Measurements from ENCODE around the gene SLC25A28. TPM values are rescaled to one million over a fixed set of nuclear protein-coding genes. Genes with fewer than 3 reads are reported as not detected.
A peak's percentile ranks its signal among the peaks of the same experiment; 100 is the strongest.

The SLC25A28 gene
- total RNA-seq: 10 to 100 TPM; 65.5 to 69.1 TPM

DNA sequence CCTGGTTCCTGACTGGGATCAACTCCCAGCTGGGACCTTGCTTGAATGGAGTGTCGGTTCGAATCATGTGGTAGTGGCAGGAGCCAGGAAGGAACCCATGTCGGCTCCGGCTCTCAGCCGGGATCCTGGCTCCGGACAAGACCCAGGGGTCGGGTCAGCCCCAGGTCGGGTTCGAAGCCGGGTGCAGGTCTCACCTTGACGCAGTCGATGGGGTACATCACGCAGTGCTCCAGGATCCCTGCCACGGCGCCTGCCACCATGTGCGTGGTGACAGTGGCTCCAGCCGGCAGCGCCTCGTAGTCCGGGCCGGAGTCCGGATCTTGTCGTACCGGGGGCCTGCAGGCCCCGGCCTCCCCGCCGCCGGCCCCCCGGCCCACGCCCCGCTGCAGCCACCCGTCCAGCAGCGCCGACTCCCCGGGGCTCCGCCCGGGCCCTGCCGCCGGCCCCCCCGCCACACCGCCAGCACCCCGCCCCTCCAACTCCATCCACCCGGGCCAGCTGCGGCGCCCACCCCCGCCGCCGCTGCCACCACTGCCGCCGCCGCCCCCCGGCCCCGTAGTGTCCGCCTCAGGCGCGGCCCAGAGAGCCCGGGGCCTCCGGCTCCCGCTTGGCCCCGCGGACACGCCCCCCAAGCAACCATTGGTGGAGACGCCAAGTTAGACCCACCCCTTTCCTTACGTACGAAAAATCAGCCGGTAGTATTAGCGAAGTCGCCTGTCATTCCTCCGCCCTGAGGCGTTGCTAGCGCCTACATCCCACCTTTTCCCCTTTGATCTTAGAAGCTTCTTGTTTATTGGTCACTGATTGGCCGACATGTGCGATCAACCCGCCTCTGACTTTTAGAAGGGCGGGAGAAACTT is at the start of gene SLC25A28:
SLC25A28 (minus strand) TSS at position 589 of the 860 bp plus-strand sequence; CDS start at position 485, 104 bp downstream.
- CTCF ChIA-PET: interaction anchor here (1.0 to 1.1 kb wide), 2 partner anchors 8 to 17 kb away, joined by 3 read pairs; no protein-coding TSS in a partner anchor

DNA sequence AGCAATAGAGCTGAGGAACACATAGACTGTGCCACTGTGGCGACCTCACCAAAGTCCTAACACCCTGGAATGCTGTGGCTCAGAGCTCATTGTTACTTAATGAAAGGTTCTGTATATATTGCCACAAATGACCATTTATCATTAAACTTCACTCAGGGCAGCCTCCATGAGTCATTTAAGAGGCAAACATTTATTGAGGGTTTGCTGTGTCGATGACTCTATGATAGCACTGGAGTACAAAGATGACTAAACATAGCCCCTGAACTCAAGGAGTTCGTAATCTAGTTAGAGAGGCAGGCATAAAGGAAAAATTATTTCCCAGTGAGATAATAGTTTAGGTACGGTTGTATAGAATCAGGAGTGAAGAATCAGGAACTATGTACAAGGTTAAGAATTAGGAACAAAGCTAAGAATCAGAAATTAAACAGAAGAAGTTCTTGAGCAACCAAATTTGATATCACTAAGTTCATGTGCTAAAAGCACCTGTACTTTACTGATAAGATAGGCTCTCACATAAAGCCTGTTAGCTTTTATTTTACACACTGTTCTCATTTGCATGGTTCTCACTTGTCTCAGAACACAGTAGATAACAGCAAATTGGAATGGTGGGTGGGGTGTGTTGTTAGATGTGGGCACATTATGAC is 47.0 kb upstream of the SLC25A28 start:
- CTCF ChIA-PET: interaction anchor here (1.4 kb wide), 1 partner anchor 37 kb away, joined by 3 read pairs; no protein-coding TSS in a partner anchor
- no peak overlapping the region for H3K4me3 Mint-ChIP-seq

More for the DNA sequence above, at the start of gene SLC25A28:
- no peaks in the 10 kb centered on the region for H3K27me3 Mint-ChIP-seq
- peak; percentile 41 for DNase-seq
- peak within 1 kb of the TSS; percentile 84 for H3K4me3 Mint-ChIP-seq
- no peaks in the 10 kb centered on the region for H3K9me3 Mint-ChIP-seq
- POLR2A ChIA-PET: interaction anchor here (1.0 kb wide), 1 partner anchor 39 kb away, joined by 3 read pairs; the partner anchor contains the start of gene ENTPD7
- H3K4me1 Mint-ChIP-seq: peaks cover 52% of the 10 kb centered on the region
- H3K36me3 Mint-ChIP-seq (ENCODE audit: low read depth): peaks cover 21% of the 10 kb centered on the region
- H3K27ac Mint-ChIP-seq: peak within 1 kb of the TSS; percentile 96

DNA sequence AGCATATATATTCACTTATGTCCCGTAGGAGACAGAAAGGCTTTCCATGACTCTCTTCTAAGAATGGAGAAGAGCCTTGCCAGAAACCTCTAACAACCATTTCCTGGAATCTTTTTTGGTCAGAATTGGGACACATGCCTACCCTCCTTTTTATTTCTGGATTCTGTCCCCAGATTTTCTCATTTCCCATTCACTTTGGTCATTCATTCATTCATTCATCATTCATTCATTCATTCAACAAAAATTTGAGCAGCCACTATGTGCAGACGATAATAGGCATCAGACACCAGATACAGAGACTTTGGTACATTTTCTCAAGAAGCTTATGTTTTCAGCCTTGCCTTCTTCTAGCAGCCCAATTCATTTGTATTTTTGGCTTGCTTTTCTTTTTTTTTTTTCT is 45.1 kb upstream of the SLC25A28 start:
- Mint-ChIP-seq H3K36me3 (ENCODE audit: low read depth) (peaks cover 3% of the 10 kb centered on the region), H3K27ac (no peak overlapping the region), H3K4me3 (no peak overlapping the region), H3K4me1 (peaks cover 3% of the 10 kb centered on the region), H3K27me3 (no peaks in the 10 kb centered on the region), H3K9me3 (no peaks in the 10 kb centered on the region)
- DNase-seq: no peak
- ChIA-PET POLR2A (no interaction called here), CTCF (interaction anchor here (0.6 kb wide), 2 partner anchors 116 to 1910 kb away, joined by 4 read pairs; no protein-coding TSS in a partner anchor)

More for the DNA sequence above, 47.0 kb upstream of the SLC25A28 start:
- DNase-seq: no peak
- no peaks in the 10 kb centered on the region for H3K9me3 Mint-ChIP-seq
- no peaks in the 10 kb centered on the region for H3K27me3 Mint-ChIP-seq
- peaks cover 3% of the 10 kb centered on the region for H3K36me3 Mint-ChIP-seq (ENCODE audit: low read depth)
- H3K4me1 Mint-ChIP-seq: no peaks in the 10 kb centered on the region
- POLR2A ChIA-PET: no interaction called here
- H3K27ac Mint-ChIP-seq: no peak overlapping the region

DNA sequence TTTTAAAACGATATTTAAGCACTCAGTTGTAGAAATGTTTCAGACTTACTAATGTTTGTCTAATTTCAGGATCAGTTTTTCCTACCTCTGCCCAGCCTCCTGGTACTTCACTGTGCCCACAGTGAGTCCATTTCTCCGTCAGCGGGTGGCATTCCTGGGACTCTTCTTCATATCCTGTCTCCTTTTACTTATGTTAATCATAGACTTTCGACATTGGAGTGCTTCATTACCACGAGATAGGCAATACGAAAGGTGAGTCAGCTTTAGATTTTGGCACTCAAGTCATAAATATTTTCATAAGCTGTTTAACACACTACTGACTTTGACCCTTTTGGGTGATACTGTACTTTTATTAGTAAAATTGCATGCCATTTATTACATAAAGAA is 41.1 kb upstream of the SLC25A28 start:
- ChIA-PET CTCF (no interaction called here), POLR2A (no interaction called here)
- Mint-ChIP-seq H3K36me3 (ENCODE audit: low read depth) (peaks cover 2% of the 10 kb centered on the region), H3K4me1 (peaks cover 22% of the 10 kb centered on the region), H3K27ac (no peak overlapping the region), H3K9me3 (no peaks in the 10 kb centered on the region), H3K27me3 (peaks cover 12% of the 10 kb centered on the region), H3K4me3 (no peak overlapping the region)
- DNase-seq: no peak

GRCh38 chr10:99660662-99661376 is 40.6 kb upstream of the SLC25A28 start:
- POLR2A ChIA-PET: no interaction called here

GRCh38 chr10:99659868-99660366 is 39.7 kb upstream of the SLC25A28 start:
- peak overlapping the region; percentile 78 for H3K4me3 Mint-ChIP-seq
- no peak for DNase-seq
- peaks cover 21% of the 10 kb centered on the region for H3K27me3 Mint-ChIP-seq
- H3K9me3 Mint-ChIP-seq: no peaks in the 10 kb centered on the region
- H3K4me1 Mint-ChIP-seq: peaks cover 22% of the 10 kb centered on the region
- ChIA-PET POLR2A (no interaction called here), CTCF (interaction anchor here (1.0 to 1.6 kb wide), 3 partner anchors 11 to 42 kb away, joined by 3 read pairs; no protein-coding TSS in a partner anchor)
- H3K36me3 Mint-ChIP-seq (ENCODE audit: low read depth): peaks cover 2% of the 10 kb centered on the region
- H3K27ac Mint-ChIP-seq: peak overlapping the region; percentile 85

More at GRCh38 chr10:99660662-99661376, 40.6 kb upstream of the SLC25A28 start:
- no peaks in the 10 kb centered on the region for H3K9me3 Mint-ChIP-seq
- peaks cover 2% of the 10 kb centered on the region for H3K36me3 Mint-ChIP-seq (ENCODE audit: low read depth)
- peaks cover 22% of the 10 kb centered on the region for H3K4me1 Mint-ChIP-seq
- peaks cover 18% of the 10 kb centered on the region for H3K27me3 Mint-ChIP-seq
- H3K4me3 Mint-ChIP-seq: no peak overlapping the region
- no peak overlapping the region for H3K27ac Mint-ChIP-seq
- CTCF ChIA-PET: no interaction called here
- no peak for DNase-seq

DNA sequence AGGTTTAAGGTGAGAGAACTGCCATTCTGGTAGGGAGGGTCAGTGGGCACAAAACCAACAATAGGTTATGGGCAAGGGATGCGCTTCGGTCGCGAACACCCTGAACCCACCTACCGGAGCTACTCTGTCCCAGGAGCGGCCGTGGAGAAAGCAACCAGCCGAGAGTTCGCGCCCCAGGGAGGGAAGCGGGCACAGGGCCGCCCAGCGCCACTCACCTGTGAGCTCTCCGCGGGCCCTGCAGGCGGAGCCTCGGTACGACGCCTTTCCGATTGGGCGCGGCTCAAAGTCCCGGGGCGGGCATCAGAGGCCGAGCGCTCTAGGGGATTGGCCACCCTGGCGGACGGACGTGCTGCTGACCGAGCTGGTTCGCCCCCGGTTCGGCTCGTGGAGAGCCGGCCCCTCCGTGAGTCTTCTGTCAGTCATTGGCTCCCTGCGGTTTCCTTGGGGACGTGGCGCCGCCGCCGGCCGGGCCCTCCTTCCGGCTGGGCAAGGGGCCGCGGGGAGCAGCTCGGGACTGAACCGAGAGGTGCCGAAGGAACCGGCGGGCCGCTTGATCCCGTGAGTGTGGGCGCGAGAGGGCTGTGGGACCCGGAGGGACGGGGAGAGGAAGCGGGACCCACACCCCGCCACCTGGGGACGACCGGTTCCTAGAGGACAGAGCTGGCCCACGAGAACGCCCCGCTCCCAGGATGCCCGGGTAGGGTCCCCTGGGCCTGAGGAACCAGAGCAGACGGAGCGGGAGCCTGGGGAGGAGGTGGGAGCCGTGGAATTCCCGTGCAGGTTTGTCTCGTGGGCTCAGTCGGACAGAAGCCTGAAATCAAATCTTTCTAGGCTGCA is 39.0 kb upstream of the SLC25A28 start, which contains the start of gene ENTPD7:
ENTPD7 (plus strand) TSS at position 479 of the 837 bp plus-strand sequence. CDS start 448 bp downstream, outside the sequence.
- ChIA-PET POLR2A (interaction anchor here (0.8 to 1.0 kb wide), 2 partner anchors 39 to 73 kb away, joined by 3 read pairs; partner anchors contain the start of gene SLC25A28), CTCF (interaction anchor here (1.0 to 1.6 kb wide), 3 partner anchors 11 to 43 kb away, joined by 3 read pairs; no protein-coding TSS in a partner anchor)
- Mint-ChIP-seq H3K27ac (peak within 1 kb of the TSS; percentile 85), H3K27me3 (peaks cover 24% of the 10 kb centered on the region), H3K4me3 (peak within 1 kb of the TSS; percentile 78), H3K36me3 (ENCODE audit: low read depth) (peaks cover 2% of the 10 kb centered on the region), H3K9me3 (no peaks in the 10 kb centered on the region), H3K4me1 (peaks cover 22% of the 10 kb centered on the region)
- DNase-seq: peak; percentile 92

DNA sequence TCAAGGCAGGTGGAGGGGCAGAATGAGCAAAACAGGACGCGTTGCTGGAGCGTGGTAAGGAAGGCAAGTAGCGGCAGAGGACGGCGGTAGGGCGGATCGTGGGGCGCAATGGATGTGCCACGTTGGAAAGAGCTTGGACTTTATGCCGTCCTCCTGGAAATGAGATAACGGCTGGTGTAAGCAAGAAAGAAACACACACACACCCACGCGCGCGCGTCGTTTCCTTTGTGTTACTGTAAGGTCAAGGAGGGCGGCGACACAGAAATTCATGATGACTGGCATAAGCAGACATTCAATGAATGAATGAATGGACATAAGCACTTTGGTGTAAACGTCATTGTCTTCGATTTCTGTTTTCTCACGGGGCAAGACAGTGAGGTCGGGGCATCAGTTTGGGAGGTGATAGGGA is 38.4 kb upstream of the SLC25A28 start:
- peaks cover 22% of the 10 kb centered on the region for H3K4me1 Mint-ChIP-seq
- DNase-seq: peak; percentile 34
- peak overlapping the region; percentile 85 for H3K27ac Mint-ChIP-seq
- H3K27me3 Mint-ChIP-seq: peaks cover 24% of the 10 kb centered on the region
- ChIA-PET CTCF (interaction anchor here (1.6 kb wide), 1 partner anchor 10 kb away, joined by 3 read pairs; no protein-coding TSS in a partner anchor), POLR2A (interaction anchor here (0.8 to 1.0 kb wide), 2 partner anchors 38 to 74 kb away, joined by 3 read pairs; partner anchors contain the start of gene SLC25A28)
- peak overlapping the region; percentile 78 for H3K4me3 Mint-ChIP-seq
- H3K9me3 Mint-ChIP-seq: no peaks in the 10 kb centered on the region
- H3K36me3 Mint-ChIP-seq (ENCODE audit: low read depth): no peaks in the 10 kb centered on the region

GRCh38 chr10:99656199-99657064 is 36.2 kb upstream of the SLC25A28 start:
- no peak overlapping the region for H3K27ac Mint-ChIP-seq
- H3K4me1 Mint-ChIP-seq: peaks cover 21% of the 10 kb centered on the region
- H3K36me3 Mint-ChIP-seq (ENCODE audit: low read depth): no peaks in the 10 kb centered on the region
- ChIA-PET POLR2A (no interaction called here), CTCF (interaction anchor here (1.0 kb wide), 1 partner anchor 31 kb away, joined by 3 read pairs; no protein-coding TSS in a partner anchor)
- DNase-seq: no peak
- H3K4me3 Mint-ChIP-seq: no peak overlapping the region
- H3K27me3 Mint-ChIP-seq: peaks cover 27% of the 10 kb centered on the region
- H3K9me3 Mint-ChIP-seq: no peaks in the 10 kb centered on the region

DNA sequence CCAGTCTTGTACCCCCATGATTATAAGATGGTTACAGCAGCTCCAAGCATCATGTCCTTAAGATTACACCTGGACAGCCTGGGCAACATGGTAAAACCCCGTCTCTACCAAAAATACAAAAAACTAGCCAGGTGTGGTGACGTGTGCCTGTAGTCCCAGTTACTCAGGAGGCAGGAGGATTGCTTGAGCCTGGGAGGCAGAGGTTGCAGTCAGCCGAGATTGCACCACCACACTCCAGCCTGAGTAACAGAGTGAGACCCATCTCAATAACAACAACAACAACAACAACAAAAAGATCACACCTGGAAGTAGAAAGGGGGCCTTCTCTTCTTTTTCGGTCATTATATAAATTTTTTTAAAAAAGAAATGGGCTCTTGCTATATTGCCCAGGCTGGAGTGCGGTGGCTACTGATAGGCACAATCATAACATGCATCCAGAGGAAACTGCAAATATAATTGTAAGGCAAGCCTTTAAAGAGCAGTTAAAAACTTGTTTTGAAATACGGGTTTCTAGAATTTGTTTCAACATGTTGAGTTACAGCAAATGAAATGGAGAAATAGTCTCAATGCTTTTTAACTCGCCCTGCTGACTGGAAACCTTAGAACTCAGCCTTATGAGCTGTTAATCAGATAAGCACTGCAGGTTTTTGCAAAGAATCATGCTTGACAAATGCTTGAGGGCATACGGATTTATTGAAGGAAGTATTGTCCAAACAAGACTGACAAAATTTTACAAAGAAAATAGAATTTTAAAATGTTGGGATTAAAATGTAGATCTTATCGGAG is 34.3 kb upstream of the SLC25A28 start:
- CTCF ChIA-PET: interaction anchor here (0.6 to 1.1 kb wide), 3 partner anchors 24 to 27 kb away, joined by 3 read pairs; no protein-coding TSS in a partner anchor
- Mint-ChIP-seq H3K36me3 (ENCODE audit: low read depth) (no peaks in the 10 kb centered on the region), H3K4me1 (peaks cover 11% of the 10 kb centered on the region), H3K27me3 (peaks cover 37% of the 10 kb centered on the region), H3K9me3 (no peaks in the 10 kb centered on the region), H3K27ac (no peak overlapping the region), H3K4me3 (no peak overlapping the region)
- POLR2A ChIA-PET: no interaction called here
- no peak for DNase-seq

Data from activated CD4-positive, alpha-beta T cell treated with anti-CD3 and anti-CD28 coated beads, Interleukin-2, amount 10 ng/mL, durations not matched to agents 7 days and 5 days (primary cell).